SW 1271 (cell line): ENCODE data around the gene TOMM70.
"Not testable (repeated sequence)": the region's sequence is repeated elsewhere in the genome, so short reads cannot be mapped to it uniquely, and the experiment has no call there.

Experiments
- DNase-seq, 2 experiments: peaks; one replicate each; lab custom pipeline; 2025; lab: John Stamatoyannopoulos, UW

Gene TOMM70

DNA sequence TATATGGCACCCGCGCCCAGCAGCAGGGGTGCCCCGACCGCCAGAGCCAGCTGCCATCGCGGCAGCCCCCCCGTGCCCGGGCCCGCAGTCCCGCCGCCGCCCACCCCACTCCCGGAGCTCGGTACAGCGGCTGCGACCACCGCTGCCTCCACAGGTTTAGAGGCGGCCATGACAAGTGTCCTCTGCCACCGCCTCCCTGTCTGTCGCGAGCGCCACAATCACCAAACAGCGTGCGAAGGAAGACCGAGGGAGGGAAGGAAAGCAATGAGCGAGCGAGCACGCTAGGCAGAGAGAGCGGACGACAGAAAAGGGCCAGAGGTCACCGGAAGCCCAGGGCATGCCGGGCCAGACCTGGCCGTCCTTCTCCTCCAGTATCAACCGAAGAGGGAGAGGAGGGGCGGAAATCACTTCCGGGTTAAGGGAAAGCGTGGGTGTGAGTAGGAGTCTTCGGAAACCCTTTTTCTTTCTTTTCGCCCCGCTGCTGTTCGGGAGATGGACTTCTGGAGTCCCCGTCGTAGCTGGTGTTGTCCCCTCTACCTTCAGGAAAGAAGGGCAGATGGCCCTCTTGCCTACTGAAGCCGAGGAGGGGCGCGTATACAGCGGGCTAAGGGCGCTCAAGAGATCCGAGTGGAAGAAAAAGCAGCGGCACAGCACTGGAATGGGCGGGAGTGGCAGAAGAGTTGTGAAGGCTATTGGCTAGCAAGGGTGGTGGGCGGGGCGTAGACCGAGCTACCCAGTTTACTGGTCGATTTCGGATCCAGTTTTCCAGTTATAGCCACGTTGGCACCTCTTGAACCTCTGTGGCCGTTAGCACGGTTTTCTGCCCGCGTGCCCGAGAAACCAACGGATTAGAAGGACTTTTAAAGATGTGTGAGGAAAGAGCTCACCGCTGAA lies at the start of gene TOMM70, which contains the start of gene LNP1:
TSS of gene TOMM70 (minus strand) at position 310 of the 894 bp plus-strand sequence. CDS start at position 170, 140 bp downstream.
TSS of gene LNP1 (plus strand) at position 760 of the 894 bp plus-strand sequence. CDS start 28,191 bp downstream, outside the sequence.
- peak; percentile 95 to 99 for DNase-seq

DNA sequence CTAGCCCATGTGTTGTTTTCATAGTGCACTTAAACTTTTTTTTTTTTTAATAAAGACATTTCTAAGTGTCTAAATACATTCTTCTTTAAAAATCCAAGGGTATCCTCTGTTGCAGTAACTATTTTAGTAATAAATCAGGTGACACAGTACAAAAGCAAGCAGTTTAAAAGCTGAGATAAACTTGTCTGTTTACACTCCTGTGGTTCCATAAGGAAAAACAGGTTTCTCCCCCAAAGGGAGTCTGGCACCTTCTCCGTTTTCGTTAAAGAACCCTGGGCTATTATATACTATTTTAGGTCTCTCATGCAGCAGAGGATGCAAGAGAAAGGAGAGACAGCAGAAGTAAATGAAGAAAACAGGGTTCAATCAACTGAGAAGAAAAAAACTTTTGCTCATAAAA lies 48.3 kb upstream of the TOMM70 start:
- no peak for DNase-seq

DNA sequence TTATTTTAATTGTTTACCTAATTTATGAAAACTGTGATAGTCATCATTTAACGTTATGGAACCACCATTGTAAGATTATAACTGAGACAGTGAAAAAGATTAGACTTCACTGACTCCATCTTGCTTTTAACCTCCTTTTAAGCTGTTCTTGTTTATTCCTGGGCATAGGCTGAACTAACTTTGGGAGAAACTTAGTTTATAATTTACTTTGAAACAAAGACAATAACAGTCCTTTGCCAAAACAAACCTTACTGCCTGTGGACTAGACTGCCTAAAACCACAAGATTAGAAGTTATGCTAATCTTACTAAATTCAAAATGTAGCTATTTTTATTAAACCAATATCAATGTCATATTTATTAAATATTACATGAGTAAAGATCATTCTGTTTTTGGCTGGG lies 47.2 kb upstream of the TOMM70 start:
- DNase-seq, result no peak

DNA sequence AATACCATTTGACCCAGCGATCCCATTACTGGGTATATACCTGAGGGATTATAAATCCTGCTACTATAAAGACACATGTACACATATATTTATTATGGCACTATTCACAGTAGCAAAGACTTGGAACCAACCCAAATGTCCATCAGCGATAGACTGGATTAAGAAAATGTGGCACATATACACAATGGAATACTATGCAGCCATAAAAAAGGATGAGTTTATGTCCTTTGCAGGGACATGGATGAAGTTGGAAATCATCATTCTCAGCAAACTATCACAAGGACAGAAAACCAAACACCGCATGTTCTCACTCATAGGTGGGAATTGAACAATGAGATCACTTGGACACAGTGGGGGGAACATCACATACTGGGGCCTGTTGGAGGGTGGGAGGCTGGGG lies 46.2 kb upstream of the TOMM70 start:
- not testable (repeated sequence) for DNase-seq

DNA sequence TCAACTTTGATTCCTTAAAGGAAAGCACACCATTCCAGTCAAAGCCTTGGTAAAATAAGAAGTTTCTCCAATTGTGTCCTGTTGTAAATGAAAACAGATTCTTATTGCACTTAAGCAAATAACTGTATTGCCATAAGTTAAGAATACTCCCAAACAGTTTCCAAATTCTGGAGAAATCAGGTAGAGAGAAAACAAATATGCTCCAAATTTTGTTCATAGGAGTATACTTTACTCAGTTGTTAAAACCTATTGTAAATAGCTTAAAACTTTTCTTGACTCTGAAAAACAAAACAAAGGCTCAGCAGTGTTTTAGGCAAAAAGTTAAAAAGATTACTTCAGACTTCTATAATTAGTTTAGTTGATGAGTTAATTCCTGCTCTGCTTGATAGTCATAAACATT lies 42.8 kb upstream of the TOMM70 start:
- no peak for DNase-seq

DNA sequence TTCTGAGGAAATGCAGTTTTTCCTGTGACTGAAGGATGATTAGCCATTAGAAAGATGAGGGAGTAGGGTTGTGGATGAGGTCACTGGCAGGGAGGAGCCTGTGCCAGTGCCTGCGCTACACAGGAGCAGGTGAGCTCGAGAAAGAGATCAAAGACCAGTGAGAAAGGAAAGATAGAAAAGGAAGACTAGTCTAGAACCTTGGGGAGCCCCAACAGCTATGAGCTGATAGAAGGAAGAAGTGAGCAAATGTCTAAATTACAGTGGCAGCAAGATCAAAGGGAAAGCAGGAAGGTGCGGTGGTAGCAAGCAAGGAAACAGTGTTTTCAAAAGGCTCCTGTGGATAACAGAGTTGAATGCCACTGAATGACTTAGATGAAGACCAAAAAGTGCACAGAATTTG lies 40.0 kb upstream of the TOMM70 start:
- DNase-seq, result no peak

DNA sequence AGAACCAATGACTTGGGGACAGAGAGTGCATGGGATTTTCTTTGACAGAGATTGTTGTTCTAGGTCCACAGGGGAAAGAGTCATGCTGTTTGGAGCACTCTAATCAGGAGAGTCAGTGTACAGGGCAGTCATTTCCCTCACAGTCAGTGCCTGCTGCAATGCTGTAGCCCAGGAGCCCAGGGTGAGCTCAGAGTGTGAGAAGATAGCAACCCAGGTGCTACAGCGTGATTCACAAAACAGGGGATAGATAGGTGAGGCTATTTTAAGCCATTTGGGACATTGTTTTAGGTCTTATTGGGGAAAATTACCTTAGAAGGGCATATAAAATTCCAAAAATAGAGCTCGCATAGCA lies 37.7 kb upstream of the TOMM70 start:
- DNase-seq, result no peak

DNA sequence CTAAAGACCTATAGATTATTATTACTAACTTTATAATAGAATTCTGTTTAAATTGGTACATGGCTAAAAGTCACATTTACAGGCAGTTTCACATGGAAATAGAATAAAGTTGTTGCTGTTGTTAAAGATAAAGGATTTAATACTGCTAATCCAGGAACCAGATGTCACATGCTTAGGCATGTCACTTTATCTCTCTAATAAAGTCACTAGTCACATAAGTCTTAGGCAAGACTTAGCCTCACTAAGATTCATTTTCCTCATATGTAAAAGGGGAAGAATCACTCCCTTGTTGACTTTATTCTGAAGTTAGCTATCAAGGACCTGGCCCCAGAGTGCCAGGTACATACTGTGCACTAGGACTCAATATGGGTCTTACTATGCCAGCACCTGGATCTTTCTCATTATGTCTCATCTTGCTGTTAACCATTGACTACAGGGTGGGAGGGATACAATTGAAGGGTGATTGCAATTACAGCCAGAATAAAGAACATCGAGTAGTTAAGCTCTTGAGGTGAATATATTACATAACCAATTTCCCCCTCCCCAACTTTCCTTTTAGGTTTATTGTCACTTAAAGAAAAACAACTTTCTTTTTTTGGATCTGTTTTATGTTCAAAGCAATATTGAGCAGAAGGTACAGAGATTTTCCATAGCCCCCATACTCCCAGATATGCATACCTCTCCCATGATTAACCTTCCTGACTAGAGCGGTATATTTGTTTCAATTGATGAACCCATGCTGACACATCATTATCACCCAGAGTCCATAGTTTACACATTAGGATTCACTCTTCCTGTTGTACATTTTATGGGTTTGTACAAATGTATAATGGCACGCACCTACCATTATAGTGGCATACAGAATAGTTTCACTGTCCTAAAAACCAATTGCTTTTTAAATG lies 37.1 kb upstream of the TOMM70 start:
- no peak for DNase-seq

DNA sequence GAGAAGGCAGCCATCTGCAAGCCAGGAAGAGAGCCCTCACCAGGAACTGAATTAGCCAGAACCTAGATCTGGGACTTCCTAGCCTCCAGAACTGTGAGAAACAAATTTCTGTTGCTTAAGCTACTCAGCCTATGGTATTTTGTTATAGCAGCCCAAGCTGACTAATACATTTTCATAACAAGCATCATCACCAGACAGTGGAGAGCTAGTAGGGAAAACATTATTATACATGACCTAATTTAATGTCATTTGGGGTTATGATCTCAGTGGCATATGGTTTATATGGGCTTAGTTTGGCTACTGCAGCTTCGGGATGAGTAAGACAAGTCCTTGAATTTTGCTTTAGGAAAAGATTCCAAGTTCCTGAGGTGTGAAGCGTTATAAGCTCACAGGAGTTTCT lies 36.1 kb upstream of the TOMM70 start:
- DNase-seq, result no peak

DNA sequence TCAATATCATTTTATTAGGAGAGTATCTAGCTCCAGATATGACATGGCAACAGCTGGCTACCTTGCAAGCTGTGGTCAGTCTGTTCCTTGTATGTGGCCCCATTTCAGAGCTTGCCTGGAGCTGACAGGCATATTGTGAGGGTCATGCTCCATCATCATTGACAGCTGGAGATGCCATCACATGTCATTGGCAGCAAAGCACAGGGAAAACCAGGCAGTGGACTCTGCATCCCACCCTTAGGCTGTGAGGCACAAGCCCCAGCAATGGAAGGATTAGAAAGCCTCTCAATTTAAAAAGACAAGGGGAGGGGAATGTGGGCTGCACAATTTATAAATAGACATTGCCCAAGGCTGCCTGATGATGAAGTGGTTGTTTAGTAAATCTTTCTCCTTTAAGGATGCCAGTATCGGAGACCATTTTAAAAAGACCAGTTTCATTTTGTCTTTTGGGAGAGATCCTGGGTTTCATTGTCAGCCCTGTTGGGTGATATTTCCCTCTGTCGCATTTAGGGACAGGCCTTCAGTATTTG lies 28.4 kb upstream of the TOMM70 start:
- DNase-seq, result no peak

DNA sequence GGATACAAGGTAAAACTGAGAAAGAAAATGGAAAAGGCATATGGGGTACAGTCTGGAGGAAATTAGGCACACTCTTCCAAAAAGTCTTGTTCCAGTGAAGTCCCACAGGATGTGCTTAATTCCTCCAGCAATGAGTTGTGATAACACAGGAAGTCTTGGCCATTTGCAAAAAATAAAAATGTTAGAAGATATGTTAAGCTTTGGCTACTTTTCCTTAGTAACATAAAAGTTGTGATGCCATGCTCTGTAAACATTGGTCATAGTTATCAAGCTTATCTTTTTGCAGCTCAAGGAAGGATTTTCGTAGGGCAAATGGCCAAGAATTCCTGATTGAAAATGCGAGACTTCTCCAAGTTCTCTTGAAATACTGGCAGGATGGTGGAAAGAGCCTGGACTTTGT lies 26.8 kb upstream of the TOMM70 start:
- no peak for DNase-seq

DNA sequence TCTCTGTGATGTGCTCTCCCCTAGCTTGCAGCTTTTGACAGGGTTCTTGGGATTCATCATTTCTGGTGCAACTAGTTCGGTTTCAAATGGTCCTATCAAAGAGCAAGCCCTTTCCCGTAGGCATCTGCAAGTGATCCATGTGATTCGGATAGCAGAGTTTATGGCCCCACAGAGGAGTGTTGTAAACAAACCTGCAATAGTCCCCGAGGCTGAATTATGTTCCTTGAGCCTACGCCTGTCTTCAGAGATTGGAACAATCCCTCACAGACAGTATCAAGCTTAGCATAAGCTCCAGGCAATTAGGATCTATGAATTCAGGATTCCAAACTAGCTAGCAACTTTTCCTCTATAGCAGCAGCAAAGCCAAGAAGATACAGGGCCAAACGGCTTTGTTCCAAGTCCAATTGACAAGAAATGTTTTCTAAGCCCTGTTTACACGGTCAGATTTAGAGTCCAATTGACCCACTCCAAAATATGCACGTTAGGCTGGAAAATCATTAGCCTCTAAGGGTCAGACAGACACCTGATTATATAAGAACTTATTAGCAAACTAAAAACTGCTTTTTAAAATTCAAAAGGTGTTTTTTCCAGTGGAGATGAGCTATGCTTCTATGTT lies 25.3 kb upstream of the TOMM70 start:
- DNase-seq, result no peak

DNA sequence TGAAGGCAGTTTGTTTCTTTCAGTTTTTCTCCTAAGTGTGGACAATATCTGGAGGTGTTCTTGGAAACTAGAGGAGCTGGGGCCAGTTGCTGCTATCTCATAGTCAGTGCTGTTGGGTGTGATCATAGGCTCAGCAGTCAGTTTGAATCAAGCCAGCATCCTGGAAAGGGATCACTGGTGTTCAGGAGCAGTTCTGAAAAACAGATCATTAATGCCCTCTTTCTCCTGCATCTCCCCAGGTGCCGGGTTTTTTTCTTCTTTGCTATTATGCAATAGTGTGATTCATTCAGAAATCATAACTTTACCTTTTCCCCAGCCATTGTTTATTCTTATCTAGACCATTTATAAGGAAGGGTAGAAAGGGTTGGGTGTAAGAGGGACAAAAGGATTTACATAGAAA lies 24.4 kb upstream of the TOMM70 start:
- no peak for DNase-seq

DNA sequence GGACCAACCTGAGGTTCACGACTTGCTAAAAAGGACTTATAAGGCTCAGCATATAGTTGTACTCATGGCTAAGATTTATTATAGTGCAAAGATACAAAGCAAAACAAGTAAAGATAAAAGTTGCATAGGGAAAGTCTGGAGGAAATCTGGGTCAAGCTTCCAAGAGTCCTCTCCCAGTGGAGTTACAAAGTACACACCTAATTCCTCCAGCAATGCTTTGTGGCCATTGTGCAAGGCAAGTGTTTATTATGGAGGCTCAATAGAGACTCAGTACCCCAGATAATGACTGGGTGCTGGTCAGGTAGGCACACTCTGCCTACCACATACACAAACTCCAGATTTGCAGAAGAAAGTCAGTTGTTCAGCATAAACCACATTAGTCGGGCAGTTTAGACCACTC lies 23.4 kb upstream of the TOMM70 start:
- DNase-seq, result no peak

DNA sequence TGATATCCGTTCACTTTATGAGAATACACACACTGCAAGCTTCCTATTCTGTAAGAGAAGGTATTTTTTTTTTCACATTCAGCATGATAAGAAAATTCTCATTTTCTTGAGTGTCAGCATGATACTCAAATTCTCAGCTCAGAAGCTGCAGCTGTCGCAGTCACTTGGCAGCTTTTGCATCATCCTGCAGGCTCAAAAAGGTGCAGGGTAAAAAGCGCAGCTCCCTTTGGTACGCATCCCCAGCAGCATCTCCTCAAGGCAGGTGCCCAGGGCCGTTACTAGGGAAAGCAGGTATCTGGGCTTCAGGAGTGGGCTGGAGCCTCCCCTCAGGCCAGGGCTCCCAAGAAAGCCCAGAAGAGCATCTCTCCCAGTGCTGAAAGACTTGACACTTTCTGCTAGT lies 22.7 kb upstream of the TOMM70 start:
- DNase-seq, result no peak

DNA sequence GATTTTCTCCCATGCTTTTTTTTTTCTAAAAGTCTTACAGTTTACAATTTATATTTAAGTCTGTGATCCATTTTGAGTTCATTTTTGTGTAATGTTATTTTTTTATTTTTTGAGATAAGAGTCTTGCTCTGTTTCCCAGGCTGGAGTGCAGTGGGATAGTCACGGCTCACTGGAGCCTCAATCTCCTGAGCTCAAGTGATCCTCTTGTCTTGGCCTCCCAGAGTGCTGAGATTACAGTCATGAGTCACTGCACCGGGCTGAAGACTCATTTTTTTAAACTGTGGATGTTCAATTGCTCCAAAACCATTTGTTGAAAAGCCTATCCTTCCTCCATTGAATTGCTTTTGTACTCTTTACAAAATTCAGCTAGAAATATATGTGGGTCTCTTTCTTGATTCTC lies 20.0 kb upstream of the TOMM70 start:
- DNase-seq, result no peak

DNA sequence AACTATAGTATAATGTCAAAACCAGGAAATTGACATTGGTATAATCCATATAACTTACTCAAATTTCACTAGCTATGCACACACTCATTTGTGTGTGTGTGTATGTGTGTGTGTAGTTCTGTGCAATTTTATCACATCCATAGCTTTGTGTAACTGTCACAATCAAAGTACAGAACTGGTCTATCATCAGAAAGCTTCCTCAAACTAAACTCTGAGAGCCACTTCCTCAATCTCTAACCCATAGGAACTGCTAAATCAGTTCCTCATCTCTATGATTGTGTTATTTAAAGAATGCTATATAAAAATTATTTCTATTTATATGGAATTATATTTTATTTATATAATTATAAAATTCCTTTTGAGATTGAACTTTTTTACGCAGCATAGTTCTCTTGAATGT lies 18.5 kb upstream of the TOMM70 start:
- DNase-seq, result no peak

DNA sequence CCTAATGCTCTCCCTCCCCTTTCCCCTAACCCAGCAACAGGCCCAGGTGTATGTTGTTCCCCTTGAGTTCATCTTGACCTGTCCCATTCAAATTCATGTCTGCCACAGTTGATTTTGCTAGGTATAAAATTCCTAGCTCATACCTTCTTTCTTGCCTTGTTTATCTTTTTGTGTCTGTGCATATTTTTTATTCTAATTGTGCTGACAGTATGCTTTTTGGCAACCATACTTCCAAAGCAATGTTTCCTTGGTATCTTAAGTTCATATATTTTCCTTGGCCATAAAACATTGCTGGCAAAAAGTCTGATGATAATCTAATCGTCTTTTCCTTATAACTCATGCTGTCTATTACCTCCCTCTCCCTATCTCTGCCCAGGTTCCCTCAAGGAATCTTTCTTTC lies 16.0 kb upstream of the TOMM70 start:
- no peak for DNase-seq

DNA sequence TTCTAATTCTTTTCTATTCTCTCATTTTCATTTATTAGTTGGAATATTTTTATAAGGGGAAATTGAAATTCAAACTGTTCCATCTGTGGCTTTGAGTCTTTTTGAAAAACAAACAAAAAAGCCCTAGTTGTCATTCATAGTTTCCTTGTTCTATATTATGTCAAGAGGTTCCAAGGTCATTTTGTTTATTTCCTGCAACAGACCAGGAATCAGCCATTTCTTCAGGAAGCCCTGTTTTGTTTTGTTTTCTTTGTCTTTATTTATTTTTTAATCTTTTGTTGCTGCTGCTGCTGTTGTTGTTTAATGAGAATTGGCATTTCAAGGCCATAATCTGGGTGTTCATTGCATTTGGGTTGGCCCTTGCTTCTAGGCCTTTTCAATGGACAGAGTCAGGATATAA lies 15.3 kb upstream of the TOMM70 start:
- no peak for DNase-seq

DNA sequence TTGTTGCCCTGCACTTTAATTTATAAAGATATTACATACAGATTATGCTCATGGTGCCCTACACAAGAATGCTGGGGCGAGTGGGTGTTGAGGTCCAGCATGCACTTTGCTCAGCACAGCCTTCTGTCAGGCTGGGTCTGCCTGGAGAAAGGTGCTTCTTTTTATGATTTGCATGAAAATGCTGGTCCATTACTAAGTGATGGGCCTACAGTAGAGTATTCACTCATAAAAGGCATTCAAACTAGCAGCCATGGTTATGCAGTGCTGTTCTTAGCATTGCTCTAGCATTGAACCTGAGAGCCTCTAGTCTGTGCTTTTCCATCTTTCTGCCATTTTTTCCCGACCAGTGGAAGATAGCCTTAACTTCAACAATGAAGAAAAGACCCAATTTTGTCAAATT lies 12.7 kb upstream of the TOMM70 start:
- DNase-seq, result no peak

DNA sequence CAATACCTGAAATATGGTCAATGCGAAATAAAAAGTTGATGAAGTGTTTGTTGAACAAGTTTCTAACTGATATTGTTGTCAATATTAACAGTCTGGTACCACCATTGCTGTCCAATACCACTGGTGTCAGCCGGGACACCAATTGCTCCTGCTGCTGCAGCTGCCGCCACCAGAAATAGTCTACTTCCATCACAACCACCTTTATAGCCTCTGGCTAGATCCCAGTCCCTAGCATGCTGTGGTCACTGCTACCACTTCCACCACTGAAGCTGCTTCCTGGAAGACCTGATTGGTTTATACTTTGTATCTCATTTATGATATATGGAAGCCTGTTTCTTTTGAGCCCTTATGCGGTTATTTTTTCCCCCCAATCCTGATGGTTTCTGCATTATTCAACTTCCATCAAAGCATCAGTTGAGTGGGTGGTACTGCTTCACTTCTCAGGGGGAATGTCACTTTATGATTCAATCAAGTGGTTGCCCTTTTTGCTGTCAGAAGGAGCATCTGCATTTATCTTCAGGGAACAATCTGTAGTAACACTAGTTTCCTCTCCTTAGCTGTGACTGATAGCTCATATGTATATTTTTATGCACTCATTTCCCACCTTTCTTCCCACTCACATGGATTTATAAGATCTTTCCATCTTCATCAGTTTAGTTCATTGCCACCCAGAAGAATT lies 12.2 kb upstream of the TOMM70 start:
- no peak for DNase-seq
